Activated CD4-positive, alpha-beta T cell treated with anti-CD3 and anti-CD28 coated beads for 24 hours (primary cell): ENCODE results near the gene OR52L1.
"Not testable (repeated sequence)": the region's sequence is repeated elsewhere in the genome, so short reads cannot be mapped to it uniquely, and the experiment has no call there.

ENCODE experiments used
- DNase-seq, 2 donors: peaks; one replicate each; pipeline ENCODE4 v3.0.0-alpha.2; 2020; ENCODE audit warnings: low read depth in 2 of 2

OR52L1 gene

GRCh38 chr11:5986885-5987284 lies at the start of gene OR52L1:
OR52L1 (minus strand) TSS chr11:5986985; CDS start chr11:5986930, 55 bp downstream.
- DNase-seq = no peak

GRCh38 chr11:6030708-6031405 lies 44.1 kb upstream of the OR52L1 start, which contains the start of gene OR56A1:
OR56A1 (minus strand) TSS chr11:6030758; CDS start chr11:6027692, 3,066 bp downstream.
- no peak for DNase-seq

GRCh38 chr11:6027501-6027900 lies 40.7 kb upstream of the OR52L1 start:
- DNase-seq = no peak

- DNase-seq = no peak
Measured at GRCh38 chr11:6025056-6025455, 38.3 kb upstream of the OR52L1 start.

- no peak for DNase-seq
Measured at GRCh38 chr11:6022956-6023355, 36.2 kb upstream of the OR52L1 start.

- no peak for DNase-seq
Measured at GRCh38 chr11:6013042-6013441, 26.3 kb upstream of the OR52L1 start.

GRCh38 chr11:6012035-6012668 lies 25.4 kb upstream of the OR52L1 start:
- DNase-seq = no peak

GRCh38 chr11:6006846-6007245 lies 20.1 kb upstream of the OR52L1 start, which contains the start of gene OR56A4:
OR56A4 (minus strand) TSS chr11:6006946; CDS start chr11:6002992, 3,954 bp downstream.
- DNase-seq = no peak

GRCh38 chr11:6006395-6006794 lies 19.6 kb upstream of the OR52L1 start:
- DNase-seq = no peak

- no peak for DNase-seq
Measured at GRCh38 chr11:6002202-6002699, 15.5 kb upstream of the OR52L1 start.

- no peak for DNase-seq
Measured at GRCh38 chr11:5994791-5995190, 8.0 kb upstream of the OR52L1 start.

GRCh38 chr11:5992604-5993251 lies 5.9 kb upstream of the OR52L1 start:
- no peak for DNase-seq

- DNase-seq = no peak
Measured at GRCh38 chr11:5992150-5992549, 5.4 kb upstream of the OR52L1 start.

GRCh38 chr11:5989203-5989602 lies 2.4 kb upstream of the OR52L1 start:
- no peak for DNase-seq

GRCh38 chr11:5983443-5983842 lies 3.3 kb downstream of the OR52L1 start:
- DNase-seq = no peak

- DNase-seq = no peak
Measured at GRCh38 chr11:5973530-5973929, 13.3 kb downstream of the OR52L1 start.

- DNase-seq = no peak
Measured at GRCh38 chr11:5968394-5968793, 18.4 kb downstream of the OR52L1 start, which contains the start of gene OR56A5. OR56A5 (minus strand) TSS chr11:5968494; CDS start chr11:5968494, 0 bp downstream.

GRCh38 chr11:5967708-5968107 lies 19.1 kb downstream of the OR52L1 start:
- DNase-seq = no peak

- no peak for DNase-seq
Measured at GRCh38 chr11:5966958-5967357, 19.8 kb downstream of the OR52L1 start.

- DNase-seq = not testable (repeated sequence)
Measured at GRCh38 chr11:5960704-5961320, 26.0 kb downstream of the OR52L1 start.

- no peak for DNase-seq
Measured at GRCh38 chr11:5955586-5955985, 31.2 kb downstream of the OR52L1 start.

- no peak for DNase-seq
Measured at GRCh38 chr11:5941951-5942350, 44.8 kb downstream of the OR52L1 start, which contains the start of gene OR56A3. OR56A3 (plus strand) TSS chr11:5942251; CDS start chr11:5947347, 5,096 bp downstream.
